Neuronal stem cell (in vitro differentiated cells): Measurements from ENCODE around the gene FCER2.
A peak's percentile ranks its signal among the peaks of the same experiment; 100 is the strongest.

ENCODE experiments used
- DNase-seq: peaks from one replicate; pipeline ENCODE4 v3.0.0-alpha.2; 2013; ENCODE audit warnings: low spot score
- H2AFZ ChIP-seq: one replicate; pipeline ENCODE4 v1.6.1; 2013; ENCODE audit warnings: mild to moderate bottlenecking, low read length, inconsistent platforms
- H2AK5ac ChIP-seq: 2 replicates; pipeline ENCODE4 v1.6.1; 2013; ENCODE audit warnings: low read depth, mild to moderate bottlenecking, inconsistent platforms, low read length, moderate library complexity, mixed read lengths
- H2BK120ac ChIP-seq: 2 replicates; pipeline ENCODE4 v1.6.1; 2013; ENCODE audit warnings: low read depth, mild to moderate bottlenecking, inconsistent platforms, low read length, moderate library complexity, mixed read lengths
- H2BK12ac ChIP-seq: one replicate; pipeline ENCODE4 v1.6.1; 2013; ENCODE audit warnings: low read length, inconsistent platforms
- H2BK15ac ChIP-seq: 2 replicates; pipeline ENCODE4 v1.6.1; 2013; ENCODE audit warnings: mild to moderate bottlenecking, low read length, inconsistent platforms, mixed read lengths
- H2BK5ac ChIP-seq: one replicate; pipeline ENCODE4 v1.6.1; 2013; ENCODE audit warnings: inconsistent platforms, mild to moderate bottlenecking, low read length, moderate library complexity
- H3K14ac ChIP-seq: one replicate; pipeline ENCODE4 v1.6.1; 2013; ENCODE audit warnings: low read length, inconsistent platforms
- H3K18ac ChIP-seq: 2 replicates; pipeline ENCODE4 v1.6.1; 2013; ENCODE audit warnings: low read length, inconsistent platforms
- H3K23ac ChIP-seq: 2 replicates; pipeline ENCODE4 v1.6.1; 2013; ENCODE audit warnings: low read depth, mild to moderate bottlenecking, mixed read lengths, low read length, inconsistent platforms; ENCODE audit not compliant: poor library complexity
- H3K27ac ChIP-seq: replicated peaks from 3 replicates; pipeline ENCODE4 v1.5.1; 2013; ENCODE audit warnings: low read length, inconsistent platforms
- H3K27me3 ChIP-seq, 3 experiments: 2 replicates each; pipeline ENCODE4 v1.6.1; 2013; ENCODE audit warnings: low read length in 3 of 3, mild to moderate bottlenecking in 2 of 3, inconsistent platforms in 1 of 3, low read depth in 1 of 3, mixed read lengths in 1 of 3, moderate library complexity in 1 of 3; ENCODE audit not compliant: control insufficient read depth in 3 of 3, insufficient read depth in 3 of 3
- H3K36me3 ChIP-seq, 2 donors: replicated peaks in 1 of 2; 2 replicates each; pipeline ENCODE4 v1.6.1; 2013; ENCODE audit warnings: low read length in 2 of 2; ENCODE audit not compliant: control insufficient read depth in 2 of 2, insufficient read depth in 2 of 2
- H3K4ac ChIP-seq: 2 replicates; pipeline ENCODE4 v1.6.1; 2013; ENCODE audit warnings: inconsistent platforms, mild to moderate bottlenecking, low read length, moderate library complexity
- H3K4me1 ChIP-seq, 2 donors: 1 replicate in 1 of 2; 2 replicates in 1 of 2; pipeline ENCODE4 v1.6.1; 2013; ENCODE audit warnings: low read length in 2 of 2, low read depth in 1 of 2; ENCODE audit not compliant: control insufficient read depth in 2 of 2, insufficient read depth in 1 of 2
- H3K4me2 ChIP-seq: one replicate; pipeline ENCODE4 v1.6.1; 2013; ENCODE audit warnings: mild to moderate bottlenecking, low read length, inconsistent platforms; ENCODE audit not compliant: insufficient read depth, poor library complexity, severe bottlenecking
- H3K4me3 ChIP-seq, 2 donors: 2 replicates each; pipeline ENCODE4 v1.5.1; 2013; ENCODE audit warnings: low read length in 2 of 2, mild to moderate bottlenecking in 2 of 2, inconsistent platforms in 1 of 2, moderate library complexity in 1 of 2
- H3K79me1 ChIP-seq: one replicate; pipeline ENCODE4 v1.6.1; 2013; ENCODE audit warnings: low read depth, mild to moderate bottlenecking, inconsistent platforms, low read length, moderate library complexity
- H3K9ac ChIP-seq: one replicate; pipeline ENCODE4 v1.6.1; 2013; ENCODE audit warnings: mild to moderate bottlenecking, low read depth, low read length, inconsistent platforms; ENCODE audit not compliant: poor library complexity
- H3K9me3 ChIP-seq, 2 donors: replicated peaks in 1 of 2; 2 replicates each; pipeline versions ENCODE3 to v1.6.1; 2013; ENCODE audit warnings: low read length in 2 of 2, mild to moderate bottlenecking in 2 of 2, inconsistent platforms in 1 of 2, low read depth in 1 of 2, mixed read lengths in 1 of 2, moderate library complexity in 1 of 2; ENCODE audit not compliant: control insufficient read depth in 2 of 2, insufficient read depth in 1 of 2
- H4K8ac ChIP-seq: one replicate; pipeline ENCODE4 v1.6.1; 2013; ENCODE audit warnings: low read depth, mild to moderate bottlenecking, inconsistent platforms, low read length, moderate library complexity
- H4K91ac ChIP-seq: one replicate; pipeline ENCODE4 v1.6.1; 2013; ENCODE audit warnings: low read length, low read depth, mild to moderate bottlenecking, inconsistent platforms; ENCODE audit not compliant: poor library complexity
- WGBS, 2 donors: extraction: QIAGEN DNeasy Blood & Tissue Kit; methylation state at CpG; one replicate each; pipeline ENCODE4 v1.1.7; 2013; ENCODE audit warnings: missing lambda C conversion rate in 2 of 2, mixed read lengths in 1 of 2; ENCODE audit not compliant: insufficient read length in 2 of 2, insufficient replicate concordance in 1 of 2; ENCODE audit errors: extremely low coverage in 2 of 2; 5-methylcytosine and 5-hydroxymethylcytosine counted together

FCER2 gene

DNA sequence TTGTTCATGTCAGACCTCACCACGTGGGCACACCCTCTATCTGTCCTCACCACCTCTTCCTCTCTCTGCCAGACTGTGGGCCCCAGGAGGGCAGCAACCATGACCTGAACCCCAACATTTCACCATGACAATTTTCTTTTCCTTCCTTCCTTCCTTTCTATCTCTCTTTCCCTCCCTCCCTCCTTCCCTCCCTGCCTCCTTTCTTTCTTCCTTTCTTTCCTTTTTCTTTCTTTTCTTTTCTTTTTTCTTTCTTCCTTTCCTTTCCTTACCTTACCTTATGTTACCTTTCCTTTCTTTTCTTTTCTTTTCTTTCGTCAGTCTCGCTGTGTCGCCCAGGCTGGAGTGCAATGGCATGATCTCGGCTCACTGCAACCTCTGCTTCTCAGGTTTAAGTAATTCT lies 8.7 kb upstream of the FCER2 start:
- Histone ChIP-seq H3K4me3 (no peak overlapping the region), H3K4me1 (no peaks in the 10 kb centered on the region), H3K27me3 (no peaks in the 10 kb centered on the region), H3K79me1 (no peaks in the 10 kb centered on the region), H3K9me3 (no peaks in the 10 kb centered on the region), H3K23ac (no peak overlapping the region), H2BK120ac (no peak overlapping the region), H2AK5ac (no peak overlapping the region), H4K91ac (no peak overlapping the region), H3K4ac (no peak overlapping the region), H3K36me3 (no peaks in the 10 kb centered on the region), H2AFZ (no peak overlapping the region), H3K14ac (no peak overlapping the region), H3K4me2 (no peak overlapping the region), H4K8ac (no peak overlapping the region), H3K9ac (no peak overlapping the region), H3K18ac (no peak overlapping the region), H3K27ac (no peak overlapping the region), H2BK12ac (no peak overlapping the region), H2BK15ac (no peak overlapping the region), H2BK5ac (no peak overlapping the region)
- DNase-seq, result no peak
- WGBS, 2 donors, result no CpG with 5 or more reads among the region's 5 CpGs

DNA sequence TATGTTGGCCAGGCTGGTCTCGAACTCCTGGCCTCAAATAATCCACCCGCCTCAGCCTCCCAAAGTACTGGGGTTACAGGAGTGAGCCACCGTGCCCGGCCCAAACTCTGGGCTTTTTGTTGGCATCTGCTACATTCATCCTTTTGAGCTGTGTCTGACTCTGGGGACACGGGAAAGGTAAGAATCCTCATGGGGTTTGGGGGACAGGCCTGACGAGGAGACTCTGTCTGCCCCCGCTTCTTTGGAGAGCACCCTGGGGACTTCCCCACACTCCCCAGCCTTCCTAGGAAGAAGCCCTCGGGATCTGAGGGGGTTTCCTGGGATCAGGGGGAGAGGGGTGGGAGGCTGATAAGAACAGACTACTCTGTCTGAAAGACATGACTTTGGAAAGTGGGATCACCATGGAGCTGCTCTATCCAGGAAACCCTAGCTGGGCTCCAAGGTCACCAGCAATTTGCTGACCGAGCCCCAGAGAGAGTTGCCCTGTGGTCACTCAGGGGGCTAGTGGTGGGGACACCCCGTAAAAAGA lies 8.1 kb upstream of the FCER2 start:
- DNase-seq, result no peak
- Histone ChIP-seq H3K4me3 (no peak overlapping the region), H3K18ac (no peak overlapping the region), H2BK15ac (no peak overlapping the region), H3K4me1 (no peaks in the 10 kb centered on the region), H3K79me1 (no peaks in the 10 kb centered on the region), H2AFZ (no peak overlapping the region), H3K36me3 (no peaks in the 10 kb centered on the region), H2BK120ac (no peak overlapping the region), H4K8ac (no peak overlapping the region), H3K23ac (no peak overlapping the region), H3K9me3 (no peaks in the 10 kb centered on the region), H3K27ac (no peak overlapping the region), H4K91ac (no peak overlapping the region), H3K4me2 (no peak overlapping the region), H2AK5ac (no peak overlapping the region), H3K27me3 (no peaks in the 10 kb centered on the region), H3K9ac (no peak overlapping the region), H3K14ac (no peak overlapping the region), H2BK5ac (no peak overlapping the region), H2BK12ac (no peak overlapping the region), H3K4ac (no peak overlapping the region)
- WGBS, 2 donors, result no CpG with 5 or more reads among the region's 10 CpGs

DNA sequence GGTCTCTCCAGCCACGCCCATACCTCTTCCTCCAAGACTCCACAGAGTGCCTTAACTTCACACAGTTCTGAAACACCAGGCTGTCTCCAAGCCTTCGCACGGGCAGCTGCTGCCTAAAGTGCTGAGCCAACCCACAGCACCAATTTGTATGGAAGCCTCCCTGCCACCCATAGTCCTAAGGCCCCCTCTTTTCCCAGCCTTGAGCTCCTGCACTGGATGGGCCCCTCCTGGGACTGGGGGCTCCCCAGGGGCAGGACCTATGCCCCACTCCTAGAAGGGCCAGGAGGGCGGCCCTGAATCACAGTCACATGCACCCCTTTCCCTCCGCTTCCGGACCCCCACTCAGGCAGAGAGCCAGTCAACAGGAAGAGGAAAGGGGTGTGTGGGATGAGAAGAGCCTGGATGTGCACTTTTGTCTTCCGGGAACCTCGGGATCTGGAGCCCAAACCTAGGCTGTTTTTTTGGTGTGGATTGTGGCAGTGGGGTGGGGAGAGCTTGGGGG lies 5.1 kb upstream of the FCER2 start:
- WGBS, 2 donors, result no CpG with 5 or more reads among the region's 8 CpGs
- Histone ChIP-seq H3K79me1 (peaks cover 3% of the 10 kb centered on the region), H4K8ac (no peak overlapping the region), H2AK5ac (peak overlapping the region; percentile 57), H3K4me2 (no peak overlapping the region), H3K18ac (peak overlapping the region; percentile 29), H3K4me3 (peak overlapping the region in 1 of 2 donors; percentile 44), H3K4ac (no peak overlapping the region), H3K14ac (no peak overlapping the region), H4K91ac (no peak overlapping the region), H2AFZ (no peak overlapping the region), H2BK120ac (peak overlapping the region; percentile 4), H3K9me3 (no peaks in the 10 kb centered on the region), H3K36me3 (no peaks in the 10 kb centered on the region), H3K27me3 (peaks cover 0 to 4% (median 2%) of the 10 kb centered on the region in 3 experiments), H2BK15ac (no peak overlapping the region), H2BK5ac (peak overlapping the region; percentile 66), H3K23ac (no peak overlapping the region), H2BK12ac (no peak overlapping the region), H3K9ac (no peak overlapping the region), H3K4me1 (no peaks in the 10 kb centered on the region), H3K27ac (no peak overlapping the region)
- DNase-seq, result no peak

DNA sequence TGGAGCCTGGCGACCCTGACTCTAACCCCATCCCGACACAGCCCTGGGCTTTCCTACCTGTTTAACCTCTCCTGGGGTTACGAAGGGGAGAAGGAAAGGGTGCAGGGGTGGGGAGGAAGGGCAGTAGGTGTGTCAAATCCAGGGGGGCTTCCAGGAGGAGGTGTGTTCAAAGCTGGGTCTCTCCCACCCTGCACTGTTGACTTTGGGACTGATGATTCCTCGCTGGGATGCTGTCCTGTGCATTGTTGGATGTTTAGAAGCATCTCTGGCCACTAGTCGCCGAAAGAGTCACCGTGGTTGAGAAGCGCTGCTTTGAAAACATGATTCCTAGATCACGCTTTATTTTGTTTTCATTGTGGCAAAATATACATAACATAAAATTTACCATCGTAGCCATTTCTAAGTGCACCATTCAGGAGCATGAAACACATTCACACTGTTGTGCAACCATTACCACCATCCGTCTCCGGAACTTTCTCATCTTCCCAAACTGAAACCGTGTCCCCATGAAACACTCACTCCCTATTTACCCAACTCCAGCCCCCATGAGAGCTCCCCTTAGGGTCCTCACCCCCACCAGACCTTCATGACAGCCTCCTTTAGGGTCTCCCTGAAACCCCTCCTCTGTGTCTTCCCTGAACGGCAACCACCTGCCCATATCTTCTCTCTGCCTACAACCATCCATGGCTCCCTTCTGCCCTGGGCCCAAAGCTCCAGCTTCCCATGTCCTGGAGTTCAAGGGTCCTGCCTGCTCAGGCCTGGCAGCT lies 4.4 kb upstream of the FCER2 start:
- H3K9me3 ChIP-seq, result no peaks in the 10 kb centered on the region
- H2AK5ac ChIP-seq, result peak overlapping the region; percentile 57
- H3K18ac ChIP-seq, result peak overlapping the region; percentile 29
- H3K14ac ChIP-seq, result no peak overlapping the region
- WGBS, 2 donors, result no CpG with 5 or more reads among the region's 14 CpGs
- H4K8ac ChIP-seq, result no peak overlapping the region
- H4K91ac ChIP-seq, result no peak overlapping the region
- H2BK120ac ChIP-seq, result peak overlapping the region; percentile 4
- H3K4me1 ChIP-seq, result no peaks in the 10 kb centered on the region
- H3K36me3 ChIP-seq, result no peaks in the 10 kb centered on the region
- H3K9ac ChIP-seq, result no peak overlapping the region
- H2BK5ac ChIP-seq, result peak overlapping the region; percentile 66
- peaks cover 0 to 6% (median 2%) of the 10 kb centered on the region in 3 experiments for H3K27me3 ChIP-seq
- H2BK12ac ChIP-seq, result no peak overlapping the region
- H3K4ac ChIP-seq, result no peak overlapping the region
- no peak overlapping the region for H3K23ac ChIP-seq
- H3K27ac ChIP-seq, result no peak overlapping the region
- H3K4me2 ChIP-seq, result no peak overlapping the region
- H3K4me3 ChIP-seq, result peak overlapping the region in 1 of 2 donors; percentile 44
- no peak for DNase-seq
- H2AFZ ChIP-seq, result no peak overlapping the region
- H2BK15ac ChIP-seq, result no peak overlapping the region
- H3K79me1 ChIP-seq, result peaks cover 3% of the 10 kb centered on the region
